Trophoblast cell (in vitro differentiated cells and primary cell): ENCODE results near the gene GRIK5.
"Not testable (repeated sequence)": the region's sequence is repeated elsewhere in the genome, so short reads cannot be mapped to it uniquely, and the experiment has no call there.

ENCODE experiments used
- DNase-seq, 2 donors: peaks; one replicate each; pipeline ENCODE4 v3.0.0-alpha.2; 2016
- H2AFZ ChIP-seq: 2 replicates; pipeline ENCODE4 v1.6.1; 2013; ENCODE audit warnings: low read length, moderate library complexity, mild to moderate bottlenecking; ENCODE audit not compliant: insufficient read depth, poor library complexity
- H2AK5ac ChIP-seq: 2 replicates; pipeline ENCODE4 v1.6.1; 2013; ENCODE audit warnings: mild to moderate bottlenecking, low read length
- H2BK120ac ChIP-seq: 2 replicates; pipeline ENCODE4 v1.6.1; 2013; ENCODE audit warnings: low read length, mild to moderate bottlenecking, moderate library complexity; ENCODE audit not compliant: insufficient read depth, poor library complexity
- H2BK12ac ChIP-seq: 2 replicates; pipeline ENCODE4 v1.6.1; 2013; ENCODE audit warnings: mild to moderate bottlenecking, low read length, moderate library complexity
- H2BK5ac ChIP-seq: 2 replicates; pipeline ENCODE4 v1.6.1; 2013; ENCODE audit warnings: low read length, low read depth, moderate library complexity, mild to moderate bottlenecking; ENCODE audit not compliant: poor library complexity
- H3K14ac ChIP-seq: 2 replicates; pipeline ENCODE4 v1.6.1; 2013; ENCODE audit warnings: mild to moderate bottlenecking, low read length
- H3K18ac ChIP-seq: 2 replicates; pipeline ENCODE4 v1.6.1; 2013; ENCODE audit warnings: mild to moderate bottlenecking, low read length
- H3K23ac ChIP-seq: 2 replicates; pipeline ENCODE4 v1.6.1; 2013; ENCODE audit warnings: low read length
- H3K27ac ChIP-seq: 2 replicates; pipeline ENCODE4 v1.5.1; 2013; ENCODE audit warnings: low read depth, mild to moderate bottlenecking, inconsistent platforms, low read length, moderate library complexity
- H3K27me3 ChIP-seq: 2 replicates; pipeline ENCODE4 v1.6.1; 2013; ENCODE audit warnings: inconsistent platforms, mild to moderate bottlenecking, low read length, moderate library complexity; ENCODE audit not compliant: insufficient read depth
- H3K36me3 ChIP-seq, 2 experiments: 1 replicate in 1 of 2; 2 replicates in 1 of 2; pipeline ENCODE4 v1.6.1; 2013; ENCODE audit warnings: low read length in 2 of 2, mild to moderate bottlenecking in 2 of 2, moderate library complexity in 1 of 2; ENCODE audit not compliant: insufficient read depth in 2 of 2, control insufficient read depth in 1 of 2
- H3K4ac ChIP-seq: 2 replicates; pipeline ENCODE4 v1.6.1; 2013; ENCODE audit warnings: low read depth, mild to moderate bottlenecking, low read length, moderate library complexity
- H3K4me1 ChIP-seq, 2 experiments: 1 replicate in 1 of 2; 2 replicates in 1 of 2; pipeline ENCODE4 v1.6.1; 2013; ENCODE audit warnings: low read length in 2 of 2, mild to moderate bottlenecking in 2 of 2, moderate library complexity in 1 of 2; ENCODE audit not compliant: insufficient read depth in 2 of 2, control insufficient read depth in 1 of 2
- H3K4me2 ChIP-seq: 2 replicates; pipeline ENCODE4 v1.6.1; 2013; ENCODE audit warnings: inconsistent platforms, mild to moderate bottlenecking, low read length, moderate library complexity
- H3K4me3 ChIP-seq: 2 replicates; pipeline ENCODE4 v1.5.1; 2013; ENCODE audit warnings: mild to moderate bottlenecking, low read depth, low read length, inconsistent platforms
- H3K79me1 ChIP-seq: one replicate; pipeline ENCODE4 v1.6.1; 2013; ENCODE audit warnings: low read length
- H3K79me2 ChIP-seq: 2 replicates; pipeline ENCODE4 v1.6.1; 2013; ENCODE audit warnings: low read length, mild to moderate bottlenecking; ENCODE audit not compliant: control insufficient read depth, insufficient read depth, poor library complexity
- H3K9ac ChIP-seq: 2 replicates; pipeline ENCODE4 v1.6.1; 2013; ENCODE audit warnings: mild to moderate bottlenecking, low read length
- H3K9me3 ChIP-seq: 2 replicates; pipeline ENCODE4 v1.6.1; 2013; ENCODE audit warnings: low read depth, mild to moderate bottlenecking, control low read depth, inconsistent platforms, low read length; ENCODE audit not compliant: insufficient read depth
- H4K12ac ChIP-seq: 2 replicates; pipeline ENCODE4 v1.6.1; 2013; ENCODE audit warnings: low read depth, mild to moderate bottlenecking, low read length, moderate library complexity
- H4K8ac ChIP-seq: 2 replicates; pipeline ENCODE4 v1.6.1; 2013; ENCODE audit warnings: low read depth, mild to moderate bottlenecking, low read length, moderate library complexity
- H4K91ac ChIP-seq: one replicate; pipeline ENCODE4 v1.6.1; 2013; ENCODE audit warnings: low read depth, mild to moderate bottlenecking, low read length, moderate library complexity
- WGBS: extraction: QIAGEN DNeasy Blood & Tissue Kit; methylation state at CpG from one replicate; pipeline ENCODE4 v1.1.7; 2013; ENCODE audit warnings: missing lambda C conversion rate; ENCODE audit not compliant: insufficient read length, insufficient coverage; ENCODE audit errors: extremely low coverage; 5-methylcytosine and 5-hydroxymethylcytosine counted together

The GRIK5 gene

GRCh38 chr19:42045575-42045974 lies 24.4 kb downstream of the GRIK5 start:
- H3K27ac ChIP-seq = no peak overlapping the region
- WGBS = no CpG with 5 or more reads among the region's 7 CpGs
- no peak overlapping the region for H2BK120ac ChIP-seq
- no peak overlapping the region for H2AK5ac ChIP-seq
- H4K91ac ChIP-seq = no peak overlapping the region
- H3K9ac ChIP-seq = no peak overlapping the region
- H3K27me3 ChIP-seq = no peaks in the 10 kb centered on the region
- H3K4me3 ChIP-seq = no peak overlapping the region
- H3K23ac ChIP-seq = no peak overlapping the region
- DNase-seq = no peak
- H3K18ac ChIP-seq = no peak overlapping the region
- no peaks in the 10 kb centered on the region for H3K4me1 ChIP-seq
- H3K4ac ChIP-seq = no peak overlapping the region
- H4K8ac ChIP-seq = no peak overlapping the region
- H3K4me2 ChIP-seq = no peak overlapping the region
- no peak overlapping the region for H4K12ac ChIP-seq
- no peak overlapping the region for H3K14ac ChIP-seq
- H2AFZ ChIP-seq = no peak overlapping the region
- no peaks in the 10 kb centered on the region for H3K79me1 ChIP-seq
- no peaks in the 10 kb centered on the region for H3K36me3 ChIP-seq
- H3K9me3 ChIP-seq = no peaks in the 10 kb centered on the region
- no peaks in the 10 kb centered on the region for H3K79me2 ChIP-seq
- H2BK5ac ChIP-seq = no peak overlapping the region
- H2BK12ac ChIP-seq = no peak overlapping the region

- H2AK5ac ChIP-seq = no peak overlapping the region
- H3K4me2 ChIP-seq = no peak overlapping the region
- no peaks in the 10 kb centered on the region for H3K36me3 ChIP-seq
- H3K18ac ChIP-seq = no peak overlapping the region
- H3K27me3 ChIP-seq = no peaks in the 10 kb centered on the region
- H3K4me1 ChIP-seq = no peaks in the 10 kb centered on the region
- no peak overlapping the region for H2AFZ ChIP-seq
- H2BK120ac ChIP-seq = no peak overlapping the region
- no peaks in the 10 kb centered on the region for H3K79me2 ChIP-seq
- H3K23ac ChIP-seq = no peak overlapping the region
- no peak overlapping the region for H3K27ac ChIP-seq
- WGBS = no CpG with 5 or more reads among the region's 30 CpGs
- H3K4me3 ChIP-seq = no peak overlapping the region
- H3K79me1 ChIP-seq = no peaks in the 10 kb centered on the region
- H4K12ac ChIP-seq = no peak overlapping the region
- no peak overlapping the region for H3K14ac ChIP-seq
- H2BK12ac ChIP-seq = no peak overlapping the region
- H3K4ac ChIP-seq = no peak overlapping the region
- no peak for DNase-seq
- H3K9ac ChIP-seq = no peak overlapping the region
- H4K8ac ChIP-seq = no peak overlapping the region
- H3K9me3 ChIP-seq = no peaks in the 10 kb centered on the region
- no peak overlapping the region for H4K91ac ChIP-seq
- H2BK5ac ChIP-seq = no peak overlapping the region
Observed at GRCh38 chr19:42042455-42043170, 27.4 kb downstream of the GRIK5 start.

GRCh38 chr19:42040491-42040890 lies 29.5 kb downstream of the GRIK5 start:
- not testable (repeated sequence) for H3K27me3 ChIP-seq, H3K9me3 ChIP-seq, H3K4me1 ChIP-seq, H4K12ac ChIP-seq, H3K4me3 ChIP-seq, H3K23ac ChIP-seq, H3K79me1 ChIP-seq, H3K27ac ChIP-seq, DNase-seq, H3K9ac ChIP-seq, H2AFZ ChIP-seq, H2AK5ac ChIP-seq, H3K4ac ChIP-seq, H2BK5ac ChIP-seq, H3K79me2 ChIP-seq, H3K18ac ChIP-seq, H4K8ac ChIP-seq, H2BK12ac ChIP-seq, H2BK120ac ChIP-seq, H3K14ac ChIP-seq, H4K91ac ChIP-seq, H3K36me3 ChIP-seq, H3K4me2 ChIP-seq
- no CpG with 5 or more reads among the region's 9 CpGs for WGBS

GRCh38 chr19:42040031-42040430 lies 30.0 kb downstream of the GRIK5 start:
- no peaks in the 10 kb centered on the region for H3K79me2 ChIP-seq
- no peak overlapping the region for H2BK120ac ChIP-seq
- H3K18ac ChIP-seq = no peak overlapping the region
- H3K27ac ChIP-seq = no peak overlapping the region
- no peak overlapping the region for H4K8ac ChIP-seq
- H3K36me3 ChIP-seq = no peaks in the 10 kb centered on the region
- no peak overlapping the region for H3K4ac ChIP-seq
- H3K23ac ChIP-seq = no peak overlapping the region
- no peaks in the 10 kb centered on the region for H3K79me1 ChIP-seq
- H4K91ac ChIP-seq = no peak overlapping the region
- no peaks in the 10 kb centered on the region for H3K27me3 ChIP-seq
- no peak overlapping the region for H3K4me2 ChIP-seq
- DNase-seq = no peak
- no peak overlapping the region for H3K4me3 ChIP-seq
- H3K4me1 ChIP-seq = no peaks in the 10 kb centered on the region
- no peak overlapping the region for H3K9ac ChIP-seq
- H2AFZ ChIP-seq = no peak overlapping the region
- no peak overlapping the region for H2AK5ac ChIP-seq
- no peak overlapping the region for H3K14ac ChIP-seq
- no peak overlapping the region for H2BK12ac ChIP-seq
- H4K12ac ChIP-seq = no peak overlapping the region
- no peak overlapping the region for H2BK5ac ChIP-seq
- no peaks in the 10 kb centered on the region for H3K9me3 ChIP-seq
